ENCODE measurements around the gene PCBD2.
"Not testable (repeated sequence)": the region's sequence is repeated elsewhere in the genome, so short reads cannot be mapped to it uniquely, and the experiment has no call there.

PCBD2 gene

DNA sequence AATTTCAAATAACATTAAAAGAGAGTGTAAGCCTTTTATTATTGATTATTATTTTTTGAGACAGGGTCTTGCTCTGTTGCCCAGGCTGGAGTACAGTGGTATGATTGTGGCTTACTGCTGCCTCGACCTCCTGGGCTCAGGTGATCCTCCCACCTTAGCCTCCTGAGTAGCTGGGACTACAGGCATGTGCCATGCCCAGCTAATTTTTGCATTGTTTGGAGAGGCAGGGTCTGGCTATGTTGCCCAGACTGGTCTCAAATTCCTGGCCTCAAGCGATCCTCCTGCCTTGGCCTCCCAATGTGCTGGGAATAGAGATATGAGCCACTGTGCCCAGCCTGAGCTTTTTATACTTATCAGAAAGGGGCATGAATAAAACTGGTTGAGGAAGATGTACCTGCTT, 5.8 kb downstream of the PCBD2 start:
- not testable (repeated sequence) for DNase-seq

DNA sequence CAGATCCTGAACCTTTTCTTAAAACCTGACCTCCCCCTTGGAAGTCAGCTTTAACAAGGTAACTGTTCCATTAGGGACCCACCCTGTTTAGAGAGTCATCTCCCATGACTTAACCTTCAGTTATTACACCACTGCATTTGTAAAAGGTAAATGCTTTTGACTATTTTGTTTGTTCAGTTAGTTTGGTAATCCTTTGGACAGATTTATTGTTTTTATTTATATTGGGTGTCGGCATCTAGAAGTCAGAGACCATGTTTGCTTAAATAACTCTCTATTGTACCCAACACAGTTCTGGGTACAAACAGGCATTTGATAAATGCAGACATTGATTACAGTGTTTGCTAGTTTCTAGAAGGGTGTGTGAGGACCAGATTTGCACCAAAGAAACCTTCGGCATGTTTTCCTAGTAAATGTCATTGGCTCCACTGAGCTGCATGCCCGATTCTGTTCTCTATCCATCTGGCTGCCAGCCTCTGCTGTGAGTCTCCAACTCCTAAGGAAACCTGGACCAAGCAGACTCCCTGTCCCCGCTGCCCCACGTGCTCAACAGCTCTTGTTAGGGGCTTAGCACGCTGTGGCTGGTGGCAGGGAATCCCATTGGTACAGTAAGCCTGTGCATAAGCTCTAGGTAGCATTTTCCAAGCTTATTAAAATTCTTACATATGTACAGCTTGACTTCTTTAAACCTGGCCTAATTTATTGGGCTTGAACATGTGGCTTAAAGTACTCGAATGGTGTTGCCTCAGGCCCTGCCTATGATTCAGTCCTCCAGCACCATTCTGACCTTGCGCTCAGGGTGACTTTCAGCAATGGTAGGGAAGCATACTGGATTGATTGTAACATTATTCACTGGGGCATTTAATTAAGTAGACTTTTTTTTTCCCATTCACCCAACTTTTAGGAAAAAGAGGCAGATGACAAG, 6.6 kb downstream of the PCBD2 start:
- no peak for DNase-seq

DNA sequence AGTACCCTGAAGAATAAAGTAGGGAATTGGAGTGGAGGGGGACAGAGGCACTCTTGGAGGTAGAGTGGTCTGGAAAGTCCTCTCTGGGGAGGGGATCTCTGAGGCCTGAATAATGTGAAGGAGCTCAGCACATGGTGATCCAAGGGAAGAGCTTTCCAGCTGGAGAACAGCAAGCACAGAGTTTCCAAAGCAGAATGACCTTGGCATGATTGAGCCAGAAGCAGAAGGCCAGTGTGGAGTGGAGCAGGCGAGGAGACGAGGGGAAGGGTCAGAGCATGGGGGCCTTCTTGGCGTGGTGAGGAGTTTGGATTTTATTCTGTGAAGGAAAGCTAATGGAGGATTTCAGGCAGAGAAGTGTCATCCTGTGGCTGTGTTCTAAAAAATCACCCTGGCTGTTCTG, 8.3 kb downstream of the PCBD2 start:
- DNase-seq: no peak

DNA sequence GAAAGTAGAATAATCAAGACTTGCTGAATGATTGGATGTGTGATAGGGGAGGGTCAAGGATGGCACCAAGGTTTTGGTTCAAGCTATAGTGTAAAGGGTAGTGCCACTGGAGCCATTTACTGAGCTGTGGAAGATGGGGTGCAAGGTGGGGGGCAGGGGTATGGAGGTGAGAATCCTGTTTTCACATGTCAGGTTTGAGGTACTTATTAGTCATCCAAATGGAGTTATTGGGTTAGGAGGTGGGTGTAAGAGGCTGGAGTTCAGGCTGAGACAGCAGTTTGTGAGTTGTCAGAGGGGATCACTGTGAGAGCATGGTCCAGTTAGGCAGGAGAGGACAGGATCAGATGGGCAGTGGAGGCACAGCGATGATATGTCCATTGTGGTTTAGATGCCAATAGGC, 8.9 kb downstream of the PCBD2 start:
- DNase-seq: no peak

DNA sequence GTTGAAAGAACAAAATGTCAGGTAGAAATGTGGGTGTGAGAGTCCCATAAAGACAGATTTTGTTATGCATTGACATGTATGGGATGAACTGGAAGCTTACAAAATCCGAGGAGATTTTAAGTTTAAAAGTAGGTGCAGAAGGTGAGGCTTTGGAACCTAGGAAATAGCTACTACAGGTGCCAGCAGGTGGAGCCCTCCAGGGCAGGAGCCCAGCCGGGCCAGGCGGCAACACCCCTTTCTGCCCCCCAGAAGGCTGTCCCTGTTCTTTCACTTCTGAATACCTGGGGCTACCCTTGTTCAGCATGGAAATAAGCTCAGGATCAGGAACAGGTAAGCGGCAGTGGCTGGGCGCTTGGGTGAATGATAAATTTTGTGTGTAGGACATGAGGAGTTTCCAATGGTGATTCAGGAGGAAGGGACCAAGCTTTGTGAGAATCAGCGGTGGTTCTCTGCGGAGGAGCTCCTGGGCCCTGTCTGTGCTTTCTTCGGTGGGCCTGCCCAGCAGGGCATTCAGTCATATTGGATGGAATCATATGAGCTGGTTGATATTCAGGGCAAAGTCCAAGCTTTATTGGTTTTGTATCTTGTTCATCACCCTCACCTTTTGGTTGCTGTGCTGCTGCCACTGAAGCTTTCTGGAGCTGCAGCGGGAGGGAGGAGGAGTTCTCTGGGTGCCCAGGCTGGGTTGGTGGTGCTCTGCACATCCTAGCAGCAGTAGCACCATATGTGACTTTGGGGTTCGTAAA, 12.3 kb downstream of the PCBD2 start:
- no peak for DNase-seq

DNA sequence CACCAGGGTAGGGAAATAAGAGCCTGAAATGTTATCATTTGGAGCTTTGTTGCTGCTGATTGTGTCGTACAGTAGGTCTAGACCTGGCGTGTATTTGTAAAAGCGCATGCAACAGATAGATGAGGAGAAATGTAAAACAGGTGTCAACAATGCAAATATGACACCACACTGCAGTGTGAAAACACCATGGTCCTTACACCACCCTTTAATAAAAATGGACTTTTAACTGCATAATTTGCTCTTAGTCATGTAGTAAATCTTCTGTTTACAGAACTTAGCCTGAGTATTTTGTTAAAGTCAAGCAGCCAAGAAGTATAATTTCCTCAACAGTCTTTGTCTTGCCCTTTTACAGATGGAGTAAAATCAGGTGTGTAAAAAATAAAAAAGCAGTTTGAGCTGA, 13.9 kb downstream of the PCBD2 start:
- no peak for DNase-seq

DNA sequence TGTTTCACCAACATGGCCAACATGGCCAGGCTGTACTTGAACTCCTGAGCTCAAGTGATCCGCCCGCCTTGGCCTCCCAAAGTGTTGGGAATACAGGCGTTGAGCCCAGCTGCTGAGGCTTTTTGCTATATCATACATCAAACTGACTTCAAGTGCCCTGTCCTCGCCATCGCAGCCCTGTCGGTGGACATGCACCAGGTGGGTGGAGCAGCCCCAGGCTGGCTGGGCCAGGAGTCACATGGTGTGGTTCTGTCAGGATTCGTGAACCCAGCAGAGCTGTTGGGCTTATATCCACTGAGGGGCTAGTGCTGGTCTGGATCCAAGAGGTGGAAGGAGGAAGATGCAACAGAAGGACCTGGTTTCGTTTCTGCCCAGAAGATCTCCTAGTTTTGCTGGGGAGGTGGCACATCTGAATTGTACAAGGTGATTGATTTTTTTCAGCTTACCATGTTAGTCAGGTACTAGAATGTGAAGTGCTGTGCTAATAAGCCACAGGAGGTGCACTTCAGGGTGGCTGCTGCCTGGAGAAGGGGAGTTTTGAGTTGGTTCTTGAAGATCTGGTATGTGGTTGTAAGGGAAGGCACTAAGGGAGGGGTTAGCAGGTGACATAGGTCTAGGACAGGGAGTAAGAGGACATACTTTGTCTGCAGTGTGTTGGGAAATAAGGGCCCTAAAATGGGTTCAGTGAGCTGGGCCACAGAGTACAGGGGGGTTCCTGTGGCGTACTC, 16.1 kb downstream of the PCBD2 start:
- no peak for DNase-seq

DNA sequence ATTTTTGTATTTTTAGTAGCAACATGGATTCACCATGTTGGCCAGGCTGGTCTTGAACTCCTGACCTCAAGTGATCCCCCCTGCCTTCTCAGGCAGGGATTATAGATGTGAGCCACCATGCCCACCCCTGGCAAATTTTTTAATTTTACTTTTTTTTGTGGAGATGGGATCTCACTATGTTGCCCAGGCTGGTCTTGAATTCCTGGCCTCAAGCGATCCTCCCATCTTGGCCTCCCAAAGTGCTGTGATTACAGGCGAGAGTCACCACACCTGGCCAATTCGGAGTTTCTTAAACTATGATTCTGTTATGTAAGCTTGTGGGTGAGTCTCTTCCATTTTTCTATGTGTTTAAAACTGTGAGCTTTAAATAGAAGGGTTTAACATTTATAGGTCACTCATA, 27.6 kb downstream of the PCBD2 start:
- no peak for DNase-seq

DNA sequence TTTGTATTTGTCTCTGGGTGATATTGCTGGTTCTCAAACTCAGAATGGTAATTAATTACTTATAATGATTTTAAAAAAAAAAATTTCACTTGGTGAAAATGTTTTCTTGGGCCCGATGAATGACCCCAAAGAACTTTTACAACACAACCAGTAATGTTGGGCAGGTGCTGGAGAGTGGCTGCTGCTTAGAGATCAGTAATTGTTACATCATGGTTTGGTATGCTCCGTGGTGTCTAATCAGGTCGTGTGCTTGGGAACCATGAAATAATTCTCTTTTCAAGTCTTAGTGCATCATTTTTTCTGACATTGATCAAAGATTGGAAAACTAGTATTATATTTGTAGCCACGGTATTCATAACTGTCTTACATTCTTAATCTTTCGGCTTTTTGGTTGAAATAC, 29.3 kb downstream of the PCBD2 start:
- no peak for DNase-seq

DNA sequence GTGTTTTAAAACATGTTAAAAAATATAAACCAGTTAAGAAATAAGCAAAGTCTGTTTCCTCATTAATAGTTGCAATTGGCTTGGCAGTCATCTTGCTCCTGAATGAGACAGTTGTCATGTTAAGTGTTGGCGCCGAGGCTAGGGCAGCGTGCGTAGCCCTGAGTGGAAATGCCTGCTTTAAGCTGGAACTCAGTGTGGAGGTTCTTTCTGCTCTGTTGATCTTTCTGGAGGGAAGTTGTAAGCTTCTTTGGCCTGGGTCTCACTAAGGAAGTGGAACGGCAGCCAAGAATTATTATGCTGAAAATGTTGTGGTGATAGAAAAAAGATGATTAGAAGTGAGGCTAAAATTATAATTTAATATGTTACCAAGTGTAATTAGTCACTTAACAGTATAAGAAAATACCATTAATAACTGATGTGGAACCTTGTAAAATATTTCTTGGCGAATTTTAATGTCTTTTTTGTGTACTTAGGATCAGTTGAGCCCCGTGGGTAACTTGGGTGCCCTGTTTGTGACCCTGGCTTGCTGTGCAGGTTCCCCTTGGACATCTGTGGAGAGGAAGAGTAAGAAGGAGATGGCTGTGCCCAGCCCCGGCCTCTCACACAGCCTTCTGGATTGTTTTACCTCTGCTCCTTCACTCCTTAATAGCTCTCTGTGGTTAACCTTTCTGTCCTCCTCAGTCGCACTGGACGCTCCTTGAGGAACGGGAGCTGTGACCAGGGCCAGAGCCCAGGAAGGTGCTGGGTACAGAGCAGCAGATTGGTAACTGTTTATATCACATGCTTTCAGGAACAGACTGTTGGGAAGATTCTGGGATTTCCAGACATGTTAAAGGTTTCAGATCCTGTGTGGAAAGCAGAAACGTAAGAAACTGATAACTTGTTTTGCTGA, 31.0 kb downstream of the PCBD2 start:
- no peak for DNase-seq

DNA sequence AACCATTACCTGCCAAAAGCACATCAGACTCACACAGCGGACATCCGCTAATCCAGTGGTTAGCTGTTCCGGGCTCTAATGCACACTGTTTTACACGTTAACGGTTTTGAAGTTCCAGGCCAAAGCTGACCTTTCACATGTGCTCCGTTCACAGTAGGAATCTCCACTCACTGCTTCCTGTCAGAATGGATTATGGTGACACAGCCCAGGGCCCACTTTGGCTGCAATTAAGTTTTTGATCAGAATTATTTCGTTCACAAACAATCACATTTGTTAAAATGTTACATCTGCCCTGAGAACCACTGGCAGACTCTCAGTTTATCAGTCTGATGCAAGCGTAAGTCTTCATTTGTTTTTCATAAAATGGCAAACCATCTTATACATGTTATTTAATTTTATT, 32.6 kb downstream of the PCBD2 start:
- DNase-seq: no peak

DNA sequence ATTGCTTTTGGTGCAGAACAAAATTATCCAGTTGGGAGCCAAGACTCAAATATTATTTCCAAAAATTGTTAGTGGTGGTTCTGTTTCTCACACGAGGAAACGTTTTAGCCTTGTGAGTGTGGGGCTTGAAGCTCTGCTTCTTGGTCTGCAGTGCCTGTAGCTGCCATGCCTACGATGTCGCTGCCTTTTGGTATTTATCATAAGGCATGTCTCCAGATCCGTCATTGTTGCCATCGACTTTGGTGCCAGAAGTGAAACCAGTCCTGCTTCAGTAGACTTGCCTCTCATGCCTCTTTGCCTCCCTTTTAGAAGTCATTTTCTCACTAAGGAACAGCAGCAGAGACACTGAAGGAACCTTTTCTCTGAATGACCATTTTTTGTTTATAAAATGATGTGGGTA, 33.1 kb downstream of the PCBD2 start:
- DNase-seq: no peak

DNA sequence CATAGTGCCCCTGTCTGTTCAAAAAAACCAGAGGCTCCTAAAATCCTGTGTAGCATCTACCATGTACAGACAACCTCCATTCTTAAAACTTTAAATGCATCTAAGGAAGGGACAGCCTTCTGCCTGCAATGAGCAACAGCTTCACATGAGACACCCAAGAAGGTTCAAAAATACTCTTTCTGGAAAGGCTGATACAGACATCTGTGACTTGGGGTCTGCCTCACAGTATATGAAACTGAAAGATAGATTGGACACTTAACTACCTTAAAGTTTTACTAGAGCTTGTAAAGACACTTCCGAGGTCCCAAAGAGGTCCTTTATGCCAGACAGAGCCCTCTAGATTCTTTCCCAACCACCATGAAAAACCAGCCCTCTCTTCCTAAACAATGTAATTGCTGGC, 34.6 kb downstream of the PCBD2 start:
- no peak for DNase-seq

DNA sequence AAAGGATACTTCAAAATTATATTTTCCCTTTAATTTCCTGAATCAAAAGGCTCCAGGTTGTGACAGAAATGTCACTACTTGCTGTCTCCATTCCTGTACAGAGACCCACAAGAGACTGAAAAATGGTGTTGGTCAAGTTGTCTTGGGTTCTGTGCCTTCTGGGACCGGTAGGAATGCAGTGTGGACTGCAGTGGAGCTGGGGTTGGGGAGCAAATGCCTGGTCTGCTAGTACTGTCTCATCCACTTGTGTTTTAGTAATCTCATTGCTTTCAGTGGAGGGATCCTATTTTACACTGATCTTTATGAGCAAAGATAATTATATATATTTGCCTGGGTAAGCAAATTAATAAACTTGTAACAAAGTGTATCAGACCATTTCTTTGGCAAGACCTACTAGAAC, 38.6 kb downstream of the PCBD2 start:
- no peak for DNase-seq

DNA sequence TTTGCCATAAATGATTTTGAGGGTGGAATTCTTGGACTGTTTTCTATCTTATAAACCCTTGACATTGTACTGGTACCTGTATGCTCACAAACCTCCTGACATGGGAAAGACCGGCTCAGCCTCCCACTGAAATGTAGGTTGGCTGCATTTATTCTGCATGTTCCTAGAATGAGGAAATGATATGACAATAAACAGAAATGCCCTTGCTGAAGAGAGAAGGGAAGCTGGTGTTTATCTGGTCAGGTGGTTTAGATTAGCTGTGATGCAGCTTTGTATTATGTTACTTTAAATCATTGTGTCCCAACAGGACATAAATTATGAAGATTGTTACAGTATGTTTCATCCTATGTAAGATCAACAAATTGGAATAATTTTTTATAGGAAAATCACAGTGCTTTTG, 39.7 kb downstream of the PCBD2 start:
- DNase-seq: no peak

DNA sequence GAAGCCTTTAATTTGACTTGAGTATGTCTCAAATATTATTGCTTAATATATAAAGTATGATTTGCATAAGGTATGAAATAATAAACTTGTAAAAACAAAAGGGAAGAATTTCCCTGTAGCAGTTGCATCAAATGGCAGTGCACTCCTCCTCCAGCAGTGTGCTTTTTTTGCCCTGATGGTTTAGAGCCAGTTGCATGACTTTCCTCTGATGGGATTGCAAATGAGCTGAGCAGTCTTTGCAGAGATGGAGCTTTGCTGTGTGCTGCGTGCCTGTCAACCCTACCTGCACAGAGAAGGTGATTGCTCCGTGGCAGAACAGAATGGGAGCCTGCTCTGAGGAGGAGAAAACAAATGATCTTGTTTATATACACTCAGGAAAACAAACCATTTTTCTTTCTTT, 40.1 kb downstream of the PCBD2 start:
- DNase-seq: no peak

DNA sequence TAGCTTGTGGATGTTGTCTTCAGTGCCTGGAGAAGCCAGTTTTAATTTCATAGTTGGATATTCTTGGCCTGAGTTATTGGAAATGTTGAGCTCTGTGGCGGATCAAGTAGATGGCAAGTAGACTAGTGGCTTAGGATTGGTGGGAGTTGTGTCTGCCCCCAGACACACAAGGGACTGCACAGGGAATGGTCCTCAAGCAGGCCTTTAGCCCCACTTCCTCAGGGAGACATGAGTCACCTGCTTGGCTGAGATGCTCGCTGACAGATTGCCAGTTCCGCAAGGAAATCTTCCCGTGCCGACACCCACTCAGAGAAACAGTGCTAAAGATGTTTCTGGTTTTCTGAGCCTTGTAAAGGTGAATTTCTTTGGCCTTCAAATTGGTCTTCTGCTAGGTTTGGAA, 44.0 kb downstream of the PCBD2 start:
- DNase-seq: peak; percentile 33

DNA sequence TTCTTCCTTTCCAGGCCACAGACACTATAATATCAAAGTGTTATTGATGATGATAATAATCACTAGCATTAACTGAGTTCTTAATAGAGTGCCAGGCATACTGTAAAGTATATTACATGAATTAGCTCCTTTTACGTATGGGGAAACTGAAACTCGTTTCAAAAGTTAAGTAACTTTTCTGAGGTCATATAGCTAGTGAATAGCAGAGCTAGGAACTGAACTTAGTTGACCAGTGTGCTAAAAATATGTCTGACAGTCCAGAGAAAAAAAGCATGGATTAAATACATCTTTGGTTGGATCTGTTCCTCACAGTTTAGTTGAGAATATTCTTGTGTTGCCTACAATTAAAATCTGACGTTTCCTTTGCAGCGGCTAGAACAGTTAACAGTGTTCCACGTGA, 44.4 kb downstream of the PCBD2 start:
- no peak for DNase-seq

DNA sequence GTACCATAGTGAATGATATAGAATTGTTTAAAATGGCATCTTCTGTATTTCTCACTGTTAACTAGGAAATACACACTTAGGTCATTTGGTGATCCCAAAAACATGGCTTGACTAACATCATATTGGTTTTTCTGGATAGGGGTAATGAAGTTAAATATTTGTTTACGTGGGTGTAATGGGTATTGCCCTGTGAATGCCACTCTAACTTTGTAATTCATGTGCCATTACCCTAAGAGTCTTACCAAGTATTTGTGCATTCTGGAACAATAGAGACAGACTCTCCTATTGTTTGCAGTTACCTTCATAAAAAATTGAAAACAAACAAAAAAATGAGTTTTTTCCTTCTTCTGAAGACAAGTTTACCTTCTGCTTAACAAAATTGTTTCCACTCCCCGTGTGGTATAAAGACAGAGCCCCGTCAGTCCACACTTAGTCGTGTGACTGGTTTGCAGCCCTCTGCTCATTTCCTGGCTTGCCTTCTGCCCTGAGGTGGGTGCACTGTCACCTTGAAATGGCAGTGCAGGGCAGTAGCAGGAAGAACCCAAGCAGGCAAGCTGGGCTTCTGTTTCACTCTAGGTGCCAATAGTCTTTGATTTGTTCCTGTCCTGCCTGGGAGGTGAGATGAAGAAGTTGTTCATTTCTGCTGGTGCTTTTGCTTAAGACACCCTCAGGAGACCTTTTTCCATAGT, 53.1 kb downstream of the PCBD2 start:
- DNase-seq: no peak

DNA sequence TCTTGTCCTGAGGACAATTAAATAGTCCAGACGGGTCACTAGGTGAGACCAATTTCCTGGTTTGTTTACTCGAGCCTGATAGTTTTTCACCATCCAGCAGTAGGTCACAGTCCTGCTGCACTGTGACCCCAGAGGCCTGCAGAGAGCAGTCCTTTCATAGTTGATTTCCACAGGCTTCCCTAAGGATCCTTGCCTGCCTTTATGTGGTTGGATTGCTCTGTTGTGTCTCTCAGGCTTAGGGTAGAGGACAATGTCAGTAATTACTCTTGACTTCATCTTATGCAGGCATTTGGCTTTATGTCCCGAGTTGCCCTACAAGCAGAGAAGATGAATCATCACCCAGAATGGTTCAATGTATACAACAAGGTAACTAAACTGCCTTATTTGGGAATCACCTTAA, 53.8 kb downstream of the PCBD2 start:
- DNase-seq: no peak

DNA sequence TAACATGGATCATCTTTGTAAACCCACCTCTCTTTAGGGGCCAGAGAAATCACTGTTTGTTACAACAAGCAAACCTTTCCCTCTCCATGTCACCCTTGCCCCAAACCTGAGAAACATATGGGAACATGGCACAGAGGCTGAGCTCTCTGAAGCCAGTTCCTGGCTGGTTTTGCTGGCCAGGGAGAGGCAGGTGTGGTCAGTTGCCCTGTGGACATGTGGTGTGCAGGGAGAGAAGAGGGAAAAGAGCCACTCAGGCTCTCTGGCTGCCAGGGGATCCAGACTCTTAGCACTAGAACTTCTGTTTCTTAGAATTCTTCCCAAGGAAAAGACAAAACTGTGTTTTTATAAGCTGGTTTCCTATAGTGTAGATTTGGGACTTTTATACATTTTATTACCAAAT, 58.2 kb downstream of the PCBD2 start:
- DNase-seq: no peak

All from NCI-H226 (cell line).